HEK293 (cell line): ENCODE data around the gene VPS50.

Experiments used
- CTCF ChIP-seq: fragments of 450-650 bp; formaldehyde crosslinking; IDR thresholded peaks from 2 replicates; pipeline ENCODE4 v1.5.1; 2016; ENCODE audit warnings: missing biosample characterization, missing genetic modification characterization
- ZBTB7A ChIP-seq: fragments of 450-650 bp; formaldehyde crosslinking; IDR thresholded peaks from 2 replicates; pipeline ENCODE4 v1.5.1; 2016; ENCODE audit warnings: low read depth, missing biosample characterization, missing genetic modification characterization
- ZNF169 ChIP-seq: fragments of 450-650 bp; formaldehyde crosslinking; IDR thresholded peaks from 2 replicates; pipeline ENCODE4 v1.5.1; 2016; ENCODE audit warnings: missing biosample characterization, missing genetic modification characterization

- TF ChIP-seq ZBTB7A = no peak
- TF ChIP-seq CTCF = no peak
- TF ChIP-seq ZNF169 (tag by site-specific recombination) = no peak
Observed at GRCh38 chr7:93373537-93373936, 141.4 kb downstream of the VPS50 start.
